Stomach smooth muscle (tissue), 2 donors: ENCODE measurements around the gene FBXO4.
A peak's percentile ranks its signal among the peaks of the same experiment; 100 is the strongest.

ENCODE experiments used
- H3K27ac ChIP-seq: one replicate; pipeline ENCODE4 v1.7.0; 2013; ENCODE audit warnings: mild to moderate bottlenecking, low read length, inconsistent platforms
- H3K27me3 ChIP-seq, 2 donors: one replicate each; pipeline ENCODE4 v1.7.0; 2013; ENCODE audit warnings: low read length in 2 of 2; ENCODE audit not compliant: insufficient read depth in 2 of 2, control insufficient read depth in 1 of 2
- H3K36me3 ChIP-seq, 2 donors: one replicate each; pipeline ENCODE4 v1.7.0; 2013; ENCODE audit warnings: low read length in 2 of 2; ENCODE audit not compliant: control insufficient read depth in 2 of 2, insufficient read depth in 2 of 2
- H3K4me1 ChIP-seq: one replicate; pipeline ENCODE4 v1.7.0; 2013; ENCODE audit warnings: low read length; ENCODE audit not compliant: control insufficient read depth, insufficient read depth
- H3K4me3 ChIP-seq, 2 donors: one replicate each; pipeline ENCODE4 v1.7.0; 2013; ENCODE audit warnings: low read length in 2 of 2
- H3K9ac ChIP-seq, 2 donors: one replicate each; pipeline ENCODE4 v1.7.0; 2013; ENCODE audit warnings: low read length in 2 of 2, mild to moderate bottlenecking in 1 of 2
- H3K9me3 ChIP-seq, 2 donors: one replicate each; pipeline ENCODE4 v1.7.0; 2013; ENCODE audit warnings: low read length in 2 of 2; ENCODE audit not compliant: control insufficient read depth in 2 of 2
- donor health status: healthy.
- donor health status: Pancreatic carcinoma.

Gene FBXO4

DNA sequence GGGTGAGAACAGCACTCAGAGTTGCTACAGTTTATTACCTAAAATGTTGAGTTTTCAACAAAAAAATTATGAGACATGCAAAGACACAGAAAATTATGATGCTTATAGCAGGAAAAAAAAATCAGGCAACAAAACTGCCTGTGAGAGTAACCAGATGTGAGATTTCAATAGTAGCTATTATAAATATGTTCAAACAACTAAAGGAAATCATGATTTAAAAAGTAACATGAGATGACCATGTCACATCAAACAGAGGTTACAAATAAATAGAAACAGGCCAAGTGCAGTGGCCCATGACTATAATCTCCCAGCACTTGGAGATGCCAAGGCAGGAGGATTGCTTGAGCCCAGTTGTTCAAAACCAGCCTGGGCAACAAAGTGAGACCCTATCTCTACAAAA lies 33.0 kb upstream of the FBXO4 start:
- Histone ChIP-seq H3K27me3 (peaks cover 3 to 4% of the 10 kb centered on the region in 2 donors), H3K27ac (no peak overlapping the region), H3K9ac (no peak overlapping the region), H3K36me3 (no peaks in the 10 kb centered on the region), H3K9me3 (no peaks in the 10 kb centered on the region), H3K4me1 (no peaks in the 10 kb centered on the region), H3K4me3 (no peak overlapping the region)

DNA sequence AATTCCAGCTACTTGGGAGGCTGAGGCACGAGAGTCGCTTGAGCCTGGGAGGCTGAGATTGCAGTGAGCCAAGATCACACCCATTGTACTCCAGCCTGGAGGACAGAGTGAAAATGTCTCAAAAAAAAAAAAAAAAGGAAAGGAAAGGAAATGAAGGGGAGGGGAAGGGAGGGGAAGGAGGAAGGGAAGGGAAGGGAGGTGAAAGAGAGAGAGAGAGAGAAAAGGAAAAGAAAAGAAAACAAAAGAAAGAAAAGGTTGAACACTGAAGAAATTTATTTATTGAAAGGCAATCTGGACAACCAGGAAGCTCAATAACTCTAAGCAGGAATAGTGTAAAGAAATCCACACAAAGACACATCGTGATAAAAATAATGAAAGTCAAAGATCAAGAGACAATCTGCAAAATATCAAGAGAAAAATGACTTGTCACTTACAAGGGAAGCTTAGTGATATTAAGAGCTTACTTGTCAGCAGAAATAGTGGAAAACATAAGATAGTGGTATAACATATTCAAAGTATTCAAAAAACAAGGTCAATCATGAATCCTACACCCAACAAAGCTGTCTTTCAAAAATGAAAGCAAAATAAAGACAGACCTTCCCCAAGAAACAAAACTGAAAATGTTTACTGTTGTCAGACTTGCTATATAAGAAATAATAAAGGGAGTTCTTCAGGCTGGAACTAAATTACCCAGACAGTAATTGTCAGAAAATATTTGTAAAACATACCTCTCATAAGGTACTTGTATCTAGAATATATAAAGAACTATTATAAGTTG lies 31.8 kb upstream of the FBXO4 start:
- Histone ChIP-seq H3K9ac (no peak overlapping the region), H3K27me3 (peaks cover 3 to 4% of the 10 kb centered on the region in 2 donors), H3K27ac (no peak overlapping the region), H3K4me1 (no peaks in the 10 kb centered on the region), H3K36me3 (no peaks in the 10 kb centered on the region), H3K4me3 (no peak overlapping the region), H3K9me3 (no peaks in the 10 kb centered on the region)

DNA sequence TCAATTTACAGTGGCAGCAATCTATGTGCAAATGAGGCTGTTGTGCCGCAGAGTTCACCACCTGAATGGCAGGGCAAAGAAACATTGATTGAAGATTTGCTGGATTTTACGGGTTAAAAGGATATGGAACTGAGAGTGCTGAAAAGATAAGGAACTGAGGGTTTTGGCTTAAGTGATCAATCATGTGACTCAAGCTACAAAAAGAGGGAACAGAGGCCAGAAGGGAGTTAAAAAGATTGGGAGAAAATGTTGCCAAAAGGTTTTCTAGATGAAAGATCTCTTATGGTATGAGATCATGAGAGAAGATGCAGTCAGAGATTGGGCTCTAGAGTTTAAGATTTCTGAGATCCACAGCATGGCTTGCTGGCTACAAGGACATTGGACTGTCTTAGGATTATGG lies 28.9 kb upstream of the FBXO4 start:
- H3K27me3 ChIP-seq: peaks cover 3 to 4% of the 10 kb centered on the region in 2 donors
- H3K4me1 ChIP-seq: no peaks in the 10 kb centered on the region
- H3K9ac ChIP-seq: no peak overlapping the region
- H3K4me3 ChIP-seq: no peak overlapping the region
- no peak overlapping the region for H3K27ac ChIP-seq
- no peaks in the 10 kb centered on the region for H3K36me3 ChIP-seq
- H3K9me3 ChIP-seq: no peaks in the 10 kb centered on the region

DNA sequence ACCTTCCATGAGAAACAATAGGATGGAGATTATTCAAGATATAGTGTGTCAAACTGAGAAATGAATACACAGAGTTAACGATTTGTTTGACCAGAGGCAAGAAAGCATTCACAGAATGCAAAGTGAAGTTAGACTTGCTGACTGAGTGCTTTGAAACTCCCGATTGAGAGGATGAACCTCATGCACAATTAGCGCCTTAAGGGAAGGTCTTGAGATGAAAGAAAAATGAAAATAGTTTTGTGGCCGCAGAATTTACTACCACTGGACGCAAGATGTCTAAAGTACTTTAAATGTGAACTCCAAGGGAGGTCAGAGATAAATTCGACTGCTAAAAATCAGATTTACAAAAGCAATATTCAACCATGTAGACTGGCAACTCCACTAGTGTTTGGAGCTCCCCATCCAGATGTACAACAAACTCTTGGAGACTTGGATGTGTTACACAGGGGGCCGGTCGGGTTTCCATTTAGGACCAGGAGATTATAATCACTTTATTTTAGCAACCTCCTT lies 21.6 kb upstream of the FBXO4 start:
- Histone ChIP-seq H3K9ac (peak overlapping the region; percentile 52 to 78), H3K4me3 (peak overlapping the region; percentile 65 to 87), H3K4me1 (no peaks in the 10 kb centered on the region), H3K9me3 (no peaks in the 10 kb centered on the region), H3K36me3 (peaks cover 0 to 3% of the 10 kb centered on the region in 2 donors), H3K27me3 (no peaks in the 10 kb centered on the region), H3K27ac (peak overlapping the region; percentile 91)

DNA sequence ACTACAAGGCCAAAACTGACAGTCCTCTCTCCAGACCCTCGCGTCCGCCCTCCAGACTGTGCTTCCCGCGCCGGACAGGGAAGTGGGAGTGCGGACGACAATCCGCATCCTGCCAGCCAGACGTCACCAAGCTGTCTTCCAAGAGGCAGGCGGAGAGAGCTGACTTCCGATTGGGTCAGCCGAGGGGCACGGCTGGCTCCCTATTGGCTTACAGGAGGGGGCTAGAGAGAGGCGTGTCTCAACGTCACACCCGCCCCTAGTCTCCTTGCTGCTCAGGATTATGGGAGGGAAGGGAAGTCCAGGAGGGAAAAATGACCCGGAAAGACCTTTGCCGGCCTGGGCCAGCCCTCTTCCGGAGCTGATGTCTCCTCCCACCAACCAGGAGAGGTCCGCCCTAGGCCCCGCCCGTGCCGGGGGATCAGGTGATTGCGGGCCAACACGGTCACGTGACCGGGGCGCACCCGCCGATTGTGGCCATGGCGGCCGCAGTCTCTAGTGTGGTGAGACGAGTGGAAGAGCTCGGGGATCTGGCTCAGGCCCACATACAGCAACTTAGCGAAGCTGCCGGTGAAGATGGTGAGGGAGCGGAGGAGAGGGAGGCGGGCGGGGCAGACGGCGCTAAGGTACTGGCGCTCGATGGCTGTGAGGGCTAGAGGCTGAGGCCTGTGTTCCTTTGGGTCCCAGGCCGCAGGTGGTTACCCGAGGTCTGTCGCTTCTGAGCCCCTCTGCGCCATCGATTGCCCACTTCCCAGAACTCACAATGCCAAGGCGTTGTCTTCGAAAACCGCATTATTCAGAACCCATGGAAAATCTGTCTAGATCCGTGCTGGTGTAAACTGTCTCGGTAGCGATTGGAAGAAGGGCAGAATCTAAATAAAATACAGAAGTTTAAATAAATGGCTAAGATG lies 20.9 kb upstream of the FBXO4 start, which contains the start of gene RIMOC1:
RIMOC1 (plus strand) TSS at position 453 of the 908 bp plus-strand sequence; CDS start at position 477, 24 bp downstream.
- Histone ChIP-seq H3K27ac (peak within 1 kb of the TSS; percentile 91), H3K27me3 (no peaks in the 10 kb centered on the region), H3K4me3 (peak within 1 kb of the TSS; percentile 87 to 93), H3K4me1 (no peaks in the 10 kb centered on the region), H3K36me3 (peaks cover 0 to 3% of the 10 kb centered on the region in 2 donors), H3K9me3 (no peaks in the 10 kb centered on the region), H3K9ac (peak within 1 kb of the TSS; percentile 96 to 99)

DNA sequence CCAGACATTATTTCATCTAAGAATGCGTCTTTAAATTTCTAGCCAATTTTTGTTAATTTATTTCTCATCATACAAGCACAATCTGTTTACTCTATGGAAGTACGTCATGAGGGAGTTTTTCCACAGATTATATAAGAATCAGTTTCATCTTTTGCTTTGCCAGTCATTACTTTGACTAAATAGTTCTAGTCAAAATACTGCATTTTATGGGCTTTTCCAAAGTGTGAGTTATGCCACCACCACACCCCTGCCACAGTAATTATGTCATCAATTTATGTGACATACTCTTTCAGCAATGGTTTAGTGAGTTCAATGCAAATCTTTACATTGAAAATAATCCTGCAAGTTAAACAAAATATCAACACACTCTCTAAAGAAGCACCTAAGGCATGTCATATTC lies 18.9 kb upstream of the FBXO4 start:
- Histone ChIP-seq H3K9ac (peak overlapping the region in 1 of 2 donors; percentile 1), H3K36me3 (peaks cover 4 to 14% of the 10 kb centered on the region in 2 donors), H3K27me3 (no peaks in the 10 kb centered on the region), H3K4me1 (no peaks in the 10 kb centered on the region), H3K4me3 (no peak overlapping the region), H3K27ac (no peak overlapping the region), H3K9me3 (no peaks in the 10 kb centered on the region)

DNA sequence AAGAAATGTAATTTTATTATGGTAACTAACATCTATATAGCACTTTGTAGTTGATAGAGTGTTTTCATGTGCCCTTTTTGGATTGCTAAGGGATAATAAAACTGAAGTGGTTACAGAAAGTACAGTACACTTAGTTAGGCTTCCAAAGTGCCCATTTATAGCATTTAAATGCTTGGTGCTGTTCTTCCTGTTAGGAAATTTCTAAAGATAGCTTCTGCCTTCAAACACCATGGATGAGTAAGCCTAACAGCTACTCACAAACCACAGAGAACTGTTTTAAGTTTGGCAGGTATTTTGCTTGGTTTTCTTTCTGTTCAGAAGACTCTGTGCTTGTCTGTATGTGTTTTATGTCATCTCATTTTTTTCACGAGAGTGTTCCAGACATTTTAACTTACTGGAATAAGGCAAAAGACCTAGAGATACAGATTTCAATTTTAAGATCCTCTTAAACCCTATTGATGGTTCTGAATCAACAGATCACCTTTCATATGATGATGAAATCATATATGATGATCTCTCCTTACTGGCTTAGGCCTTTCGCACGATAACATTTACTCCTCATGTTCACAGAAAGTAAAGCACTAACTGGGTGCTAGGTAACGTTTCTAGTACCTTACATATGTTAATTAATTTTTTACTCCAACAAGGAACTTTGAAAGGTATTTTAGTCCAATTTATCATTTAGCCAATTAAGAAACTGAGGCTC lies 16.6 kb upstream of the FBXO4 start:
- Histone ChIP-seq H3K27me3 (no peaks in the 10 kb centered on the region), H3K4me1 (no peaks in the 10 kb centered on the region), H3K4me3 (peak overlapping the region in 1 of 2 donors; percentile 43), H3K27ac (peak overlapping the region; percentile 69), H3K36me3 (peaks cover 15 to 19% of the 10 kb centered on the region in 2 donors), H3K9me3 (no peaks in the 10 kb centered on the region), H3K9ac (peak overlapping the region; percentile 2 to 81)

DNA sequence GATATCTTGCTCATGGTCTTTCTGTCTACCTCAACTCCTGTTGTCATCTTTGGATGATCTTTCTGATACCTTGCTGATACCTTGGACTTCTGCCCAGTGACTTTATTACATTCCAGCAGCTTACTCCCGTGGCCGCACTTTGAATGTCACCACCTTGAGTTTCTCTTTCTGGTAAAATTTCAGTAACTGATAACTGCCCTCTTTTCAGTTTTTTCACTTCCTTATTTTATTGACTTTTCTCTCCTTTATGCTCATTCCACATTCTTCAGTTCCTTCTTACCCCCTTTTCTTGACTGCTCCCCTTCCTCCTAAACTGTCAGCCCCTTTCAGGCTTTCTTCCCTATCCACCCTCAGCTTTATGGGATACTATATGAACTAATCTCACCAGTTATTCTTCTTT lies 7.0 kb upstream of the FBXO4 start:
- H3K9me3 ChIP-seq: no peaks in the 10 kb centered on the region
- H3K27ac ChIP-seq: no peak overlapping the region
- peaks cover 19 to 39% of the 10 kb centered on the region in 2 donors for H3K36me3 ChIP-seq
- no peak overlapping the region for H3K9ac ChIP-seq
- no peaks in the 10 kb centered on the region for H3K27me3 ChIP-seq
- no peak overlapping the region for H3K4me3 ChIP-seq
- H3K4me1 ChIP-seq: no peaks in the 10 kb centered on the region

DNA sequence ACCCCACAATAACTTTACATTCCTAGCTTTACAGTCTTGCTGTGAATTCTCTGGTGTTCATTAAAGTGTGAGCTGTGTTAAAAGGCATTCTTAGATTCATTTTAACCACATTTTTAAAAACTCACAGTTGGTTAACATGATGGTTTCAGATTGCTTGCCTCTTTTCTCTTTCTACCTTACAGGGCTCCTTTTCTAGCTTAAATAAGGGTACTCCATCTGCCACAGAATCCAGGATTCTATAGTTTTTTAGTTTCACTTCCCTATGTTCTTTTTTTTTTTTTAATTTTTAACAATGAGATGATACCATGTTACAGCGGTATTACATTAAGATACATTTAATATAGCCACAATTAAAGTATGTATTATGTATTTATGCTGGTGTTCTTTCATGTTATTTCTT lies 3.9 kb upstream of the FBXO4 start:
- Histone ChIP-seq H3K4me1 (no peaks in the 10 kb centered on the region), H3K36me3 (peaks cover 13 to 25% of the 10 kb centered on the region in 2 donors), H3K9me3 (no peaks in the 10 kb centered on the region), H3K4me3 (no peak overlapping the region), H3K27me3 (no peaks in the 10 kb centered on the region), H3K27ac (no peak overlapping the region), H3K9ac (no peak overlapping the region)

DNA sequence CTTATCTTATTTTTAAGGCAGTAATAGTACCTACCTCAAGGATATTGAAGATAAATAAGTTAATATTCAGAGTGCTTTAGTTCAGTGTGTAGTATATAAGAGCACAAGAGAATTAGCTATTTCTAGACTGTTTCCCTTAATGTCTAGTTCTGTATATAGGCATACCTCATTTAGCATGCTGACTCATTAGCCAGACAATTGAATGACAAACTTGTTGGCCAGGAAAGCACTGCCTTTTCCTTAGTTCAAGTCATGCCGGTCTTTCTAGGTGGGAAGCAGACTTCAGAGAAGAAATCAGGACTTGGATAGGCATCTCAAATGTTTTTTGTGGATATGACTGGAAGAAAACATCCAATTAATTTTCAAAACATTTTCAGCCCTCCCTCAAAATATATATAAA lies 3.2 kb upstream of the FBXO4 start:
- no peaks in the 10 kb centered on the region for H3K4me1 ChIP-seq
- no peaks in the 10 kb centered on the region for H3K9me3 ChIP-seq
- H3K36me3 ChIP-seq: peaks cover 13 to 22% of the 10 kb centered on the region in 2 donors
- H3K27ac ChIP-seq: no peak overlapping the region
- no peaks in the 10 kb centered on the region for H3K27me3 ChIP-seq
- H3K4me3 ChIP-seq: no peak overlapping the region
- no peak overlapping the region for H3K9ac ChIP-seq
